ENCODE data around the gene TAOK3.

GRCh38 chr12:118206107-118206412, 166.6 kb downstream of the TAOK3 start:
- TF ChIP-seq CTCF (IDR thresholded peaks at IDR 0.05; ENCODE audit: low read length), result no peak
- TF ChIP-seq EZH2 (optimal IDR thresholded peaks at IDR 0.05; ENCODE audit: low read depth, low read length), result no peak
